ENCODE data around the gene ZDHHC14. TPM values are rescaled to one million over a fixed set of nuclear protein-coding genes. Genes with fewer than 3 reads are reported as not detected.

The ZDHHC14 gene
- total and polyA plus RNA-seq, 12 donors = 7.7 to 31.2 (median 15.2) TPM

DNA sequence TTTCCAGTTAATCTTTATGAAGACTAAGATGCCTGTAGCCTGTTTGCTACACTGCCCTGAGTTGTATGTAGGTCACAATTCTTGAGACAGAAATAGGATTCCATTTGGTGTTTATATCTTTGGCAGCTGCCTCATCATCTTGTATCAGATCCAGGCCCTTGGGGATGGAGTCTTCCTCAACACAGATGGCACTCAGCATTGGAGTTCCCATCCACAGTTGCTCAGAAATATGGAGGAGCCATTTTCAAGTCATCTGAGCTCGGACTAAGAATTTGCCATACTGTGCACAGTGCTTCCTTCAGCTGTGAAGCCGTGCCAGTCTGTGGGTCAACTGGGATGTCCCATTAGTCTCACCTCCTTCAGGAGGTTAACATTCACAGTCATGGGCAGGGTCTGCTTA, 156.6 kb downstream of the ZDHHC14 start:
- DNase-seq (no peak), ATAC-seq (no peak)
- TF ChIP-seq, protein P1, sequence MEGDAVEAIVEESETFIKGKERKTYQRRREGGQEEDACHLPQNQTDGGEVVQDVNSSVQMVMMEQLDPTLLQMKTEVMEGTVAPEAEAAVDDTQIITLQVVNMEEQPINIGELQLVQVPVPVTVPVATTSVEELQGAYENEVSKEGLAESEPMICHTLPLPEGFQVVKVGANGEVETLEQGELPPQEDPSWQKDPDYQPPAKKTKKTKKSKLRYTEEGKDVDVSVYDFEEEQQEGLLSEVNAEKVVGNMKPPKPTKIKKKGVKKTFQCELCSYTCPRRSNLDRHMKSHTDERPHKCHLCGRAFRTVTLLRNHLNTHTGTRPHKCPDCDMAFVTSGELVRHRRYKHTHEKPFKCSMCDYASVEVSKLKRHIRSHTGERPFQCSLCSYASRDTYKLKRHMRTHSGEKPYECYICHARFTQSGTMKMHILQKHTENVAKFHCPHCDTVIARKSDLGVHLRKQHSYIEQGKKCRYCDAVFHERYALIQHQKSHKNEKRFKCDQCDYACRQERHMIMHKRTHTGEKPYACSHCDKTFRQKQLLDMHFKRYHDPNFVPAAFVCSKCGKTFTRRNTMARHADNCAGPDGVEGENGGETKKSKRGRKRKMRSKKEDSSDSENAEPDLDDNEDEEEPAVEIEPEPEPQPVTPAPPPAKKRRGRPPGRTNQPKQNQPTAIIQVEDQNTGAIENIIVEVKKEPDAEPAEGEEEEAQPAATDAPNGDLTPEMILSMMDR (IDR thresholded peaks at IDR 0.05) = no peak
- intact Hi-C loops (cut with DNase I) = loop anchor here in 1 of 10 donors (5.0 kb wide), 1 partner anchor 220 kb away; no protein-coding TSS in a partner anchor
- Histone ChIP-seq H3K27ac (no peak overlapping the region), H3K36me3 (peaks cover 0 to 2% (median 0%) of the 10 kb centered on the region in 9 donors), H3K27me3 (no peaks in the 10 kb centered on the region), H3K4me3 (no peak overlapping the region), H3K4me1 (peaks cover 0 to 68% (median 46%) of the 10 kb centered on the region in 9 donors), H3K9me3 (no peaks in the 10 kb centered on the region)
- 96 to 98% methylated on average over 2 of the region's 2 CpGs for whole genome bisulfite sequencing, 2 donors

DNA sequence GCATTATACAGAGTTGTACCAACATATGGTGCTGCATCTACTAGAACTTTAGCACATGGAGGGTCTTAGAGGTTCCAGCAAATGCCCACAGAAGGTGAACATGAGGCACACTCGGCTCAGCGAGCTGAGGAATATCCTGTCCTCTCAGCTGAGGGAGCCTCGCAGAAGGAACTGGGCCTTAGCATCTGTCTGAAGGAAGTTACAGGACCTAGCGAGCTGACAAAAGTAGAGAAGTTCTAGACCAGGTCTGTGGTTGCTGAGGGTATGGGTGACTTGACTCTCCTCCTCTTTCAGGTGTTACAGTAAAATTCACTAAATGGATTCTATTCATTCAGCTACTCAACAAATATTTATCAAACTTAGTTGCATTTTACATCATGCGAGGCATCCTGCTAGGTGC, 157.2 kb downstream of the ZDHHC14 start:
- no peaks in the 10 kb centered on the region for H3K27me3 ChIP-seq
- H3K4me3 ChIP-seq = no peak overlapping the region
- DNase-seq = no peak
- H3K36me3 ChIP-seq = peaks cover 0 to 8% (median 0%) of the 10 kb centered on the region in 9 donors
- no peak overlapping the region for H3K27ac ChIP-seq
- H3K9me3 ChIP-seq = no peaks in the 10 kb centered on the region
- peaks cover 0 to 66% (median 46%) of the 10 kb centered on the region in 9 donors for H3K4me1 ChIP-seq
- intact Hi-C loops (cut with DNase I) = loop anchor here in 1 of 10 donors (5.0 kb wide), 1 partner anchor 221 kb away; no protein-coding TSS in a partner anchor
- TF ChIP-seq, protein P1 (IDR thresholded peaks at IDR 0.05) = no peak
- WGBS, 2 donors = 74 to 79% methylated on average over 5 of the region's 5 CpGs
- no peak for ATAC-seq

DNA sequence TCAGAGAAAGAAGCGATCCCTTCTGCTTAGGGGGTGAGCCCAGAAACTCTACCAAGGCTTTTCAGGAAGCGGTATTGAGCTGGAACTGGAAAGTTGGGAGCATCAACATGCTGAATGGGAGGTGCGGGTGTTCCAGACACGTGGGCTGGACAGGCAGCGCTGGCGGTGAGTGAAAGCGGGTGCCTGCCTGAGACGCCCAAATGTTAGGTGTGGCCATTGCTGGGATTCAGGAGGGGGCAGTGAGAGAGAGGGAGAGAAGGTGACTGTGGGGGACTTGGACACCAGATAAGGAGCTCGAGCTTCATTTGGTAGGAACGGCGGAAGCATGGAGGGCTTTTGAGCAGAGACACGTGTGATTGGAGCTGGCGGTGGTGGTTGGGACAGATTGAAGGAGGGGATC, 157.7 kb downstream of the ZDHHC14 start:
- DNase-seq = no peak
- ATAC-seq = no peak
- H3K9me3 ChIP-seq = no peaks in the 10 kb centered on the region
- peaks cover 0 to 13% (median 0%) of the 10 kb centered on the region in 9 donors for H3K36me3 ChIP-seq
- intact Hi-C loops (cut with DNase I) = loop anchor here in 1 of 10 donors (5.0 kb wide), 1 partner anchor 221 kb away; no protein-coding TSS in a partner anchor
- TF ChIP-seq, protein P1 (IDR thresholded peaks at IDR 0.05) = no peak
- peaks cover 0 to 61% (median 46%) of the 10 kb centered on the region in 9 donors for H3K4me1 ChIP-seq
- WGBS, 2 donors = 93% methylated on average over 13 of the region's 13 CpGs
- no peak overlapping the region for H3K27ac ChIP-seq
- H3K4me3 ChIP-seq = no peak overlapping the region
- no peaks in the 10 kb centered on the region for H3K27me3 ChIP-seq

DNA sequence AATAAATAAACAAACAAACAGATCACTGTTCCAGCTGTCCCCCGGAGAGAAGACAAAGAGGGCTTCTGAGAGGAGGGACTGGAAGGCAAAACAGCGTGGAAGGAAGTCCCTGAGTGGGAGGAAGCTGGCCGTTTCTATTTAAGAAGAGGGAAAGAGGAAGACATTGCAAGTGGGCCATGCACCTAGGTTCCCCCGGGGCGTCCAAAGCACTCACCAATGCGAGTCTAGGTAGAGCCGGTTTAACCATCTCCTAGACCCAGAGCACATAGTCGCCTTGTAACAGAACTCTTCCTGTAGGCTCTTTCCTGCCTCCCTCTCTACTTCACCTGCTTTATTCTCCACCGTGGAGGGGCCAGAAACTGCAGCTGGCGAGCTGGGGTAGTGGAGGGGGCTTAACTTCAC, 158.4 kb downstream of the ZDHHC14 start:
- TF ChIP-seq, protein P1 (IDR thresholded peaks at IDR 0.05) = no peak
- ATAC-seq (no peak), DNase-seq (no peak)
- Histone ChIP-seq H3K4me1 (peaks cover 0 to 59% (median 45%) of the 10 kb centered on the region in 9 donors), H3K9me3 (no peaks in the 10 kb centered on the region), H3K27ac (no peak overlapping the region), H3K36me3 (peaks cover 0 to 21% (median 0%) of the 10 kb centered on the region in 9 donors), H3K27me3 (no peaks in the 10 kb centered on the region), H3K4me3 (no peak overlapping the region)
- intact Hi-C loops (cut with DNase I) = loop anchor here in 1 of 10 donors (5.0 kb wide), 1 partner anchor 222 kb away; no protein-coding TSS in a partner anchor
- 66 to 72% methylated on average over 10 of the region's 10 CpGs for WGBS, 2 donors

Data from heart right ventricle (tissue), 16 donors.